Kidney capillary endothelial cell (primary cell): ENCODE measurements around the gene PRR13.
"Not testable (repeated sequence)": the region's sequence is repeated elsewhere in the genome, so short reads cannot be mapped to it uniquely, and the experiment has no call there.

ENCODE experiments used
- DNase-seq: peaks from one replicate; pipeline ENCODE4 v3.0.0-alpha.2; 2018; ENCODE audit warnings: low spot score

The PRR13 gene

GRCh38 chr12:53441040-53441833 is at the start of gene PRR13:
Gene PRR13, plus strand, starts transcription at chr12:53441734. Its CDS starts 981 bp downstream, at chr12:53442715.
- DNase-seq, result peak; percentile 100

DNA sequence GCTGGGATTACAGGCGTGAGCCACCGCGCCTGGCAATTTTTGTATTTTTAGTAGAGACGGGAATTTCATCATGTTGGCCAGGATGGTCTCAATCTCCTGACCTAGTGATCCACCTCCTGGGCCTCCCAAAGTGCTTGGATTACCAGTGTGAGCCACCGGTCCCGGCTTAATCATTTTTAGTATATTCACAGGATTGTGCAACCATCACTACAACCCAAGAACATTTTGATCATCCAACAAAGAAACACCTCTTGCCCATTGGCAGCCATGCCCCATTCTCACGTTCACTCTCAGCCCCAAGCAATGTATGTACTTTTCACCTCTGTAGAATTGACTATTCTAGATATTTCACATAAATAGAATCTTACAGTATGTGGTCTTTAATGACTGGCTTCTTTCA is 41.6 kb upstream of the PRR13 start:
- no peak for DNase-seq

- DNase-seq, result not testable (repeated sequence)
Observed at GRCh38 chr12:53402351-53402750, 39.2 kb upstream of the PRR13 start.

DNA sequence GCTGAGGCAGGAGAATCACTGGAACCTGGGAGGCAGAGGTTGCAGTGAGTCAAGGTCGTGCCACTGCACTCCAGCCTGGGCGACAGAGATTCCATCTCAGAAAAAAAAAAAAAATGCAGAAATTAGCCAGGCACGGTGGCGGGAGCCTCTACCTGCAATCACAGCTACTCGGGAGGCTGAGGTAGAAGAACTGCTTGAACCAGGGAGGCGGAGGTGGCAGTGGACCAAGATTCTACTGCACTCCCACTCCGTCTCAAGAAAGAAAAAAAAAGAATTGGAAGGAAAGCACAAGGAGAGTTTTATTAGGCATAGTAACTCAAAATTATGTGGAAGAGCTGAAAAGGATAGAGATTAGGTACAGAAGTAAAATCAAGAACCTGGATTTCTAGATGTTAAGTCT is 38.7 kb upstream of the PRR13 start:
- DNase-seq, result no peak

DNA sequence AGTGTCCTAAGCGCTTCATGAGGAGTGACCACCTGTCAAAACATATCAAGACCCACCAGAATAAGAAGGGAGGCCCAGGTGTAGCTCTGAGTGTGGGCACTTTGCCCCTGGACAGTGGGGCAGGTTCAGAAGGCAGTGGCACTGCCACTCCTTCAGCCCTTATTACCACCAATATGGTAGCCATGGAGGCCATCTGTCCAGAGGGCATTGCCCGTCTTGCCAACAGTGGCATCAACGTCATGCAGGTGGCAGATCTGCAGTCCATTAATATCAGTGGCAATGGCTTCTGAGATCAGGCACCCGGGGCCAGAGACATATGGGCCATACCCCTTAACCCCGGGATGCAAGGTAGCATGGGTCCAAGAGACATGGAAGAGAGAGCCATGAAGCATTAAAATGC is 30.6 kb upstream of the PRR13 start:
- no peak for DNase-seq

GRCh38 chr12:53413485-53414204 is 27.9 kb upstream of the PRR13 start:
- DNase-seq, result peak; percentile 41

GRCh38 chr12:53414756-53415417 is 26.6 kb upstream of the PRR13 start:
- DNase-seq, result no peak

- not testable (repeated sequence) for DNase-seq
Observed at GRCh38 chr12:53415752-53416389, 25.7 kb upstream of the PRR13 start.

- not testable (repeated sequence) for DNase-seq
Observed at GRCh38 chr12:53417291-53417816, 24.2 kb upstream of the PRR13 start.

DNA sequence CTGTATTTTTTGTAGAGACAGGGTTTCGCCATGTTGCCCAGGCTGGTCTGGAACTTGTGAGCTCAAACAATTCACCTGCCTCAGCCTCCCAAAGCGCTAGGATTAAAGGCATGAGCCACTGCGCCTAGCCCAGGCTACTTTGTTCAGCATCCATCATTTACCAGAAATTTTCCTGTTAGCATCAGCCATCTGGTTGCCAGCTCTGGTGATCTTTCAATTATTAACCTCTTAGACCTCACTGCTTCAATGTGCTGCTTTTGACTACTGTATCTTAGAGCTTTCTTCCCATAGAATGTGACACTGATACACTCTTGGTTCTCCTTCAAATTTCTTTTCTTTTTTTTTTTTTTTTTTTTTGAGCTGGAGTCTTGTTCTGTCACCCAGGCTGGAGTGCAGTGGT is 23.3 kb upstream of the PRR13 start:
- DNase-seq, result no peak

- no peak for DNase-seq
Observed at GRCh38 chr12:53419756-53420155, 21.8 kb upstream of the PRR13 start.

DNA sequence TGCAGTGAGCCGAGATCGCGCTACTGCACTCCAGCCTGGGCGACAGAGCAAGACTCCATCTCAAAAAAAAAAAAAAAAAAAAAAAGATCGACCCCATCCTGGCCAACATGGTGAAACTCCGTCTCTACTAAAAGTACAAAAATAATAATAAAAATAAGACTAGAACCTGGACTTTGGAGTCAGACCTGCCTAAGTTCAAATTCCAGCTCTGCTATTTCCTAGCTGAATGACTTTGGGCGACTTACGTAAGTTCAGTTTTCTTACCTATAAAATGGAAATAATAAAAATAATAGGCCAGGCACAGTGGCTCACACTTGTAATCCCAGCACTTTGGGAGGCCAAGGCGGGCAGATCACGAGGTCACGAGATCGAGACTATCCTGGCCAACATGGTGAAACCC is 19.3 kb upstream of the PRR13 start:
- DNase-seq, result not testable (repeated sequence)

DNA sequence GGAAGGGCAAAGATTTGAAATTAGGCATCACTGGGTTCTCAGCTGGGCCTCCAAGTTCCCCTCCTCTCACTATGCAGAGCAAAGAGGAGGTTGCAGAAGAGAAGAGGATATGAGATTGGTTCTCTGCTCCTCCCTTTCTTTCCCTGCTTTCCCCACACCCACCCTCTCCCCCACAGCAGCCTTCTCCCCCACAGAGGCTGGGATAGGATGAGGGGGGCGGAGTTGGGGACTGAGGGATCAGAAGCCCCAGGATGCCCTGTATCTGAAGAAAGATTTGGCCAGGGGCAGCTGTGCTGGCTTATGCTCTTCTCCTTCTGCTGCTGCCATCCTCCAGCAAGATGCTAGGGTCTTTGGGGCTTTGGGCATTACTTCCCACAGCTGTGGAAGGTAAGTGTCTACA is 17.9 kb upstream of the PRR13 start, which contains the start of gene AMHR2:
TSS of gene AMHR2 (plus strand) at position 259 of the 400 bp plus-strand sequence. CDS start at position 339, 80 bp downstream.
- no peak for DNase-seq

DNA sequence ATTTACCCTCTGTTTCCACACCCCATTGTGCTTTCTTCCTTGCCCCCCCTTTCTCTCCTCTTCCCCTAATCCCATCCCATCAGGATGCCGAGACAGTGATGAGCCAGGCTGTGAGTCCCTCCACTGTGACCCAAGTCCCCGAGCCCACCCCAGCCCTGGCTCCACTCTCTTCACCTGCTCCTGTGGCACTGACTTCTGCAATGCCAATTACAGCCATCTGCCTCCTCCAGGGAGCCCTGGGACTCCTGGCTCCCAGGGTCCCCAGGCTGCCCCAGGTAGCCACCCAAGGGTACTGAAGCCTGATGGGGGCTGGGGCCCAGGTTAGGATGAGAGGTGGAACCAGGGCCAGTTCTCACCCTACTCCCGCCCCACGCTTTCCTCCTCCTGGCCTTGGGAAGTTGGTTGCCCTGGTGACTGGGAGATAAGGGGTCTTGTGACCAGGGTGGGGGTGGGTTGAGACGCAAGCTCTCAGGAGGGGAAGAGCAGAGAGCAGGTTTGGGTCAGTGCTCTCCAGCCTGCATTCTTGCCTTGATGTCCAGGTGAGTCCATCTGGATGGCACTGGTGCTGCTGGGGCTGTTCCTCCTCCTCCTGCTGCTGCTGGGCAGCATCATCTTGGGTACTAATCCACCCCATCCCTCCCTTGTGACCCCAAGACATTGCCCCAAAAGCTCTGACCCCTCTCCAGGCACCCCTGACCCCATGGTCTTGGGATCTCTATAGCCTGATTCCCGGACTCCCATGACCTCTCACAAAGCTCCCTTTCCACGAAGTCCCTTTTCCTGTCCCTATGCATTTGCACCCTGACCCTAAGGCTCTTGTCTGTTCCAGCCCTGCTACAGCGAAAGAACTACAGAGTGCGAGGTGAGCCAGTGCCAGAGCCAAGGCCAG is 16.7 kb upstream of the PRR13 start:
- no peak for DNase-seq

DNA sequence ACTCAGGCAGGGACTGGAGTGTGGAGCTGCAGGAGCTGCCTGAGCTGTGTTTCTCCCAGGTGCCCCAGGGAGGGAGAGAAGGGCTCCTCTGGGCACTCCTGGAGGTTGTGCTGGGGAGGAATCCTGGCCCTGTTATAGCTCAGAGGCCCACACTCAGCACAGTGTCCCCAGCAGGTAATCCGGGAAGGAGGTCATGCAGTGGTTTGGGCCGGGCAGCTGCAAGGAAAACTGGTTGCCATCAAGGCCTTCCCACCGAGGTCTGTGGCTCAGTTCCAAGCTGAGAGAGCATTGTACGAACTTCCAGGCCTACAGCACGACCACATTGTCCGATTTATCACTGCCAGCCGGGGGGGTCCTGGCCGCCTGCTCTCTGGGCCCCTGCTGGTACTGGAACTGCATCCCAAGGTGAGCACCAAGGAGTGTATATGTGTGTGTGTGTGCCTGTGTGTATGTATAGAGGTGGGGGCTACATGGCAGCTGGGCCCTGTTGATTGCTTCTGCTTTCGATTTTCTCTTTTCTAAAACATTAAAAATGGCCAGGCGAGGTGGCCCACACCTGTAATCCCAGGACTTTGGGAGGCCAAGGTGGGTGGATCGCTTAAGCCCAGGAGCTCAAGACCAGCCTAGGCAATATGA is 15.9 kb upstream of the PRR13 start:
- DNase-seq, result no peak

DNA sequence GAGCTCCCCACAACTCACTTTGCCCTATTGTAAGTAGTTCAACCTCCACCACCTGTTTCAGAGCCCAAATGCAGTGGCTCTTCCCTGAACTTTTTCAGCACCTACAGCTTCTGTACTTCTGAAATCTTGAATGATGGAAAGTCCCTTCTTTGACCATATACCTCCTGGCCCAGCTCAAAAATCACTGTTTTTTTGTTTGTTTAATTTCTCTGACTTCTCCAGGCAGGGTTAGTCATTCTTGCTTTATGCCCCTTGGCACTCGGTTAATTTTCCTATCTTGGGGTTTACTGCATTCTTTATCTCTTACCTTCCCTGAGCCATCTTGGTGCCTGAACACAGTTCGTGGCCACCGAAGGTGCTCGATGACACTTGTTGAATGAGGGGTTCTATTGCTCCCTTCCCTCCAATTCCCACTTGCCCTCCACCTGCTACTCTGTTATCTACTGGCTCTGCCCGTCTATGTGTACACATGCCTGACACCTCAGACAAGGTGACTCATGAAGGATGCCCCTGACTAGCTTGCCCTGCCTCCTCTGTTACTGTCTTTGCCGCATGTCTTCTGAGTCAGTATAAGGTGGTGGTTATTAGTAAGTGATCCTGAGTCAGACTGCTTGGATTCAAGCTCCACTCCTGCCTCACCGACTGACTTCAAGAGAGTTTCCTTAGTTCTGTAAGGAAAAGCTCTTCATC is 13.5 kb upstream of the PRR13 start:
- no peak for DNase-seq

- no peak for DNase-seq
Observed at GRCh38 chr12:53428741-53429140, 12.8 kb upstream of the PRR13 start.

GRCh38 chr12:53430116-53430515 is 11.4 kb upstream of the PRR13 start:
- DNase-seq, result no peak

DNA sequence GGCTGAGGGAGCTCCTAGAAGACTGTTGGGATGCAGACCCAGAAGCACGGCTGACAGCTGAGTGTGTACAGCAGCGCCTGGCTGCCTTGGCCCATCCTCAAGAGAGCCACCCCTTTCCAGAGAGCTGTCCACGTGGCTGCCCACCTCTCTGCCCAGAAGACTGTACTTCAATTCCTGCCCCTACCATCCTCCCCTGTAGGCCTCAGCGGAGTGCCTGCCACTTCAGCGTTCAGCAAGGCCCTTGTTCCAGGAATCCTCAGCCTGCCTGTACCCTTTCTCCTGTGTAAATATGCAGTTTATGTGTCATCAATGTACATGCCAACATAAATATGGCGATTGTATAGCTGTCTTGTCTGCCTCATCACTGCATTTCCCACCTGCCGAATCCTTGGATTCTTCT is 10.3 kb upstream of the PRR13 start:
- DNase-seq, result no peak

GRCh38 chr12:53435326-53435725 is 6.2 kb upstream of the PRR13 start:
- DNase-seq, result not testable (repeated sequence)
